Uterus (tissue), 2 donors: ENCODE results near the gene MAP3K5.

Source experiments
- CTCF ChIP-seq, 4 experiments: fragments of 200-600 bp in 2 of 4; fragments of 450-650 bp in 2 of 4; sonication (generic) in 2 of 4; IDR thresholded peaks; one replicate each; pipeline ENCODE4 v1.5.1; 2016 to 2019; ENCODE audit warnings: antibody characterized with exemption in 4 of 4, mild to moderate bottlenecking in 2 of 4, moderate library complexity in 1 of 4
- POLR2A ChIP-seq, 2 donors: fragments of 450-650 bp; IDR thresholded peaks; one replicate each; pipeline ENCODE4 v1.6.1; 2016; ENCODE audit warnings: antibody characterized with exemption in 2 of 2, mild to moderate bottlenecking in 1 of 2, moderate library complexity in 1 of 2

GRCh38 chr6:136612666-136613389, 179.4 kb downstream of the MAP3K5 start:
- TF ChIP-seq CTCF (IDR thresholded peaks at IDR 0.05) (no peak), POLR2A (IDR thresholded peaks at IDR 0.05) (no peak)
